Panc1 (cell line): ENCODE measurements around the gene CSPG5.

Experiments
- CTCF ChIP-seq: fragments of 450-650 bp; IDR thresholded peaks from 2 replicates; pipeline ENCODE4 v1.5.1; 2017; ENCODE audit warnings: mild to moderate bottlenecking
- POLR2AphosphoS5 ChIP-seq: IDR thresholded peaks from 2 replicates; pipeline ENCODE4 v1.6.1; 2012; ENCODE audit warnings: mild to moderate bottlenecking, low read depth, low read length, moderate library complexity

DNA sequence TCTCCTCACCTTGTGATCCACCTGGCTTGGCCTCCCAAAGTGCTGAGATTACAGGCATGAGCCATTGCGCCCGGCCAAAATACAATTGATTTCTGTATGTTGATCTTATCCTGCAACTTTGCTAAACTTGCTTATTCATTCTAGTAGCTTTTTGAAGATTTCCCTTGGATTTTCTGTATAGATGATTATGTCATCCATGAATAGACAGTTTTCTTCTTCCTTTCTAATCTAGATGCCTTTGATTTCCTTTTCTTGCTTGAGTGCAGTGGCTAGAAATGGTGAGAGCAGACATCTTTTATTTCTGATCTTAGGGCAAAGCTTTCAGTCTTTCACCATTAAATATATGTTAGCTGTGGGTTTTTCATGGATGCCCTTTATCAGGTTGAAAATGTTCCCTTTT lies 60.7 kb downstream of the CSPG5 start:
- TF ChIP-seq CTCF (no peak), POLR2AphosphoS5 (no peak)
